Gastrocnemius medialis (tissue), 4 donors: ENCODE data around the gene MELTF.

ENCODE experiments used
- POLR2A ChIP-seq, 2 donors: fragments of 450-650 bp; IDR thresholded peaks; one replicate each; pipeline ENCODE4 v1.6.1; 2017; ENCODE audit warnings: antibody characterized with exemption in 2 of 2, mild to moderate bottlenecking in 2 of 2, moderate library complexity in 2 of 2
- TF ChIP-seq, protein P1 (sequence below), 5 experiments: fragments of 450-650 bp in 3 of 5; fragments of 200-600 bp in 2 of 5; sonication (generic) in 2 of 5; IDR thresholded peaks in 4 of 5; conservative IDR thresholded peaks in 1 of 5; 1 replicate in 4 of 5; 2 replicates in 1 of 5; pipeline ENCODE4 v1.5.1; 2016 to 2019; ENCODE audit warnings: antibody characterized with exemption in 5 of 5, mild to moderate bottlenecking in 3 of 5, moderate library complexity in 3 of 5

GRCh38 chr3:197003461-197004385, 25.9 kb downstream of the MELTF start:
- TF ChIP-seq, protein P1, sequence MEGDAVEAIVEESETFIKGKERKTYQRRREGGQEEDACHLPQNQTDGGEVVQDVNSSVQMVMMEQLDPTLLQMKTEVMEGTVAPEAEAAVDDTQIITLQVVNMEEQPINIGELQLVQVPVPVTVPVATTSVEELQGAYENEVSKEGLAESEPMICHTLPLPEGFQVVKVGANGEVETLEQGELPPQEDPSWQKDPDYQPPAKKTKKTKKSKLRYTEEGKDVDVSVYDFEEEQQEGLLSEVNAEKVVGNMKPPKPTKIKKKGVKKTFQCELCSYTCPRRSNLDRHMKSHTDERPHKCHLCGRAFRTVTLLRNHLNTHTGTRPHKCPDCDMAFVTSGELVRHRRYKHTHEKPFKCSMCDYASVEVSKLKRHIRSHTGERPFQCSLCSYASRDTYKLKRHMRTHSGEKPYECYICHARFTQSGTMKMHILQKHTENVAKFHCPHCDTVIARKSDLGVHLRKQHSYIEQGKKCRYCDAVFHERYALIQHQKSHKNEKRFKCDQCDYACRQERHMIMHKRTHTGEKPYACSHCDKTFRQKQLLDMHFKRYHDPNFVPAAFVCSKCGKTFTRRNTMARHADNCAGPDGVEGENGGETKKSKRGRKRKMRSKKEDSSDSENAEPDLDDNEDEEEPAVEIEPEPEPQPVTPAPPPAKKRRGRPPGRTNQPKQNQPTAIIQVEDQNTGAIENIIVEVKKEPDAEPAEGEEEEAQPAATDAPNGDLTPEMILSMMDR (IDR thresholded peaks at IDR 0.05 in 4 of 5, conservative IDR thresholded peaks at IDR 0.05 in 1 of 5): no peak
- no peak for TF ChIP-seq POLR2A (IDR thresholded peaks at IDR 0.05)
